K562 (cell line): Measurements from ENCODE around the gene U2SURP. TPM values are rescaled to one million over a fixed set of nuclear protein-coding genes. Genes with fewer than 3 reads are reported as not detected.

Experiments
- CEBPG ChIP-seq, 3 experiments: fragments of 200-800 bp in 1 of 3; sonication (Bioruptor generic) in 1 of 3; sonication (generic) in 1 of 3; formaldehyde crosslinking in 1 of 3; IDR thresholded peaks in 2 of 3; conservative IDR thresholded peaks in 1 of 3; 2 replicates each; pipeline versions ENCODE4 v1.6.1 to v1.8.0; 2016 to 2022; ENCODE audit warnings: missing compliant biosample characterization in 2 of 3, missing genetic modification characterization in 2 of 3, mild to moderate bottlenecking in 1 of 3, missing genetic modification reagents in 1 of 3
- FUS ChIP-seq: fragments of 200-400 bp; formaldehyde crosslinking; optimal IDR thresholded peaks from 2 replicates; pipeline ENCODE3; 2017; ENCODE audit warnings: low read depth, low read length
- HEY1 ChIP-seq: fragments of 250-450 bp; sonication (Bioruptor Pico); IDR thresholded peaks from 2 replicates; pipeline ENCODE4 v1.5.0; 2020; ENCODE audit warnings: mild to moderate bottlenecking, moderate library complexity, borderline replicate concordance
- PTBP1 ChIP-seq: fragments of 200-400 bp; formaldehyde crosslinking; IDR thresholded peaks from 2 replicates; pipeline ENCODE4 v1.6.1; 2017; ENCODE audit warnings: low read depth, low read length
- SREBF1 ChIP-seq: fragments of 150-350 bp; IDR thresholded peaks from 2 replicates; pipeline ENCODE4 v1.6.1; 2014; ENCODE audit warnings: antibody characterized with exemption, low read depth, low read length, borderline replicate concordance
- polyA plus RNA-seq, 8 experiments: library from polyadenylated mRNA; depleted of rRNA in 4 of 8; stranded (reverse) in 5 of 8; unstranded in 3 of 8; fragments of >200 nt; fragmentation: Nextera tagmentation in 2 of 8; fragmentation: Illumina TruSeq in 1 of 8; extraction: Ambion mirVana in 2 of 8; extraction: Trizol in 1 of 8; gene quantifications; 2 replicates each; pipeline versions ENCODE4 v1.2.1 to v1.2.3, GENCODE V29; 2011 to 2014; ENCODE audit warnings: inconsistent platforms in 1 of 8, missing spikeins in 1 of 8
- total RNA-seq, 7 experiments: library from RNA; depleted of rRNA in 6 of 7; stranded (reverse); fragments of >200 nt in 6 of 7; fragmentation: Illumina TruSeq in 2 of 7; extraction: Trizol in 2 of 7; gene quantifications; 2 replicates each; pipeline versions ENCODE4 v1.2.1 to v1.2.3, GENCODE V29; 2011 to 2021; ENCODE audit warnings: low replicate concordance in 1 of 7
- TF ChIP-seq, protein P1 (sequence below): fragments of 450-650 bp; IDR thresholded peaks from 2 replicates; pipeline ENCODE4 v1.6.1; 2016; ENCODE audit warnings: low read depth
- TF ChIP-seq, protein P2 (sequence below): fragments of 200-600 bp; sonication (generic); IDR thresholded peaks from one replicate; pipeline ENCODE4 v1.6.1; 2012; ENCODE audit warnings: mild to moderate bottlenecking, low read depth, low read length, inconsistent platforms

U2SURP gene
- total and polyA plus RNA-seq, 9 of the 15 experiments (the other 6 are each of a cell fraction or from before 2014, with no cell fraction given), result 128 to 322 (median 191) TPM

DNA sequence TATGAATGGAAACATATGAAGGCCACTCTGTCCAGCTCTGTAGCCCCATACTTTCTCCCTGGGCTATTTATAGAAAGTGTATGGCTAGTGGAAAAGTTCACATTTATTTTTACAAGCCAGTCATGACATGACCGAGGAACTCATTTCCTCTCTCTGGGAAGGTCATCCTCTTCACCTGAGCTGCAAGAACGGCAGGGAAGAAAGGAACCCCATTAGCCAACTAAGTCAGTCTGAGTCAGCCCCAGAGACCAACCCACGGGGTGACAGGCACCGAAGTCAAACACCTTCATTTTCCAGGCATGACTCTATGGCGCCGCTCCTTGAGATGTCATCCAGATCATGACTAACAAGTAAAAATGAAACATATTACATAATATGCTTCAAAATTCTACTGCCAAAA lies 42.7 kb upstream of the U2SURP start (continued):
- TF ChIP-seq HEY1, result no peak
- TF ChIP-seq, protein P1, sequence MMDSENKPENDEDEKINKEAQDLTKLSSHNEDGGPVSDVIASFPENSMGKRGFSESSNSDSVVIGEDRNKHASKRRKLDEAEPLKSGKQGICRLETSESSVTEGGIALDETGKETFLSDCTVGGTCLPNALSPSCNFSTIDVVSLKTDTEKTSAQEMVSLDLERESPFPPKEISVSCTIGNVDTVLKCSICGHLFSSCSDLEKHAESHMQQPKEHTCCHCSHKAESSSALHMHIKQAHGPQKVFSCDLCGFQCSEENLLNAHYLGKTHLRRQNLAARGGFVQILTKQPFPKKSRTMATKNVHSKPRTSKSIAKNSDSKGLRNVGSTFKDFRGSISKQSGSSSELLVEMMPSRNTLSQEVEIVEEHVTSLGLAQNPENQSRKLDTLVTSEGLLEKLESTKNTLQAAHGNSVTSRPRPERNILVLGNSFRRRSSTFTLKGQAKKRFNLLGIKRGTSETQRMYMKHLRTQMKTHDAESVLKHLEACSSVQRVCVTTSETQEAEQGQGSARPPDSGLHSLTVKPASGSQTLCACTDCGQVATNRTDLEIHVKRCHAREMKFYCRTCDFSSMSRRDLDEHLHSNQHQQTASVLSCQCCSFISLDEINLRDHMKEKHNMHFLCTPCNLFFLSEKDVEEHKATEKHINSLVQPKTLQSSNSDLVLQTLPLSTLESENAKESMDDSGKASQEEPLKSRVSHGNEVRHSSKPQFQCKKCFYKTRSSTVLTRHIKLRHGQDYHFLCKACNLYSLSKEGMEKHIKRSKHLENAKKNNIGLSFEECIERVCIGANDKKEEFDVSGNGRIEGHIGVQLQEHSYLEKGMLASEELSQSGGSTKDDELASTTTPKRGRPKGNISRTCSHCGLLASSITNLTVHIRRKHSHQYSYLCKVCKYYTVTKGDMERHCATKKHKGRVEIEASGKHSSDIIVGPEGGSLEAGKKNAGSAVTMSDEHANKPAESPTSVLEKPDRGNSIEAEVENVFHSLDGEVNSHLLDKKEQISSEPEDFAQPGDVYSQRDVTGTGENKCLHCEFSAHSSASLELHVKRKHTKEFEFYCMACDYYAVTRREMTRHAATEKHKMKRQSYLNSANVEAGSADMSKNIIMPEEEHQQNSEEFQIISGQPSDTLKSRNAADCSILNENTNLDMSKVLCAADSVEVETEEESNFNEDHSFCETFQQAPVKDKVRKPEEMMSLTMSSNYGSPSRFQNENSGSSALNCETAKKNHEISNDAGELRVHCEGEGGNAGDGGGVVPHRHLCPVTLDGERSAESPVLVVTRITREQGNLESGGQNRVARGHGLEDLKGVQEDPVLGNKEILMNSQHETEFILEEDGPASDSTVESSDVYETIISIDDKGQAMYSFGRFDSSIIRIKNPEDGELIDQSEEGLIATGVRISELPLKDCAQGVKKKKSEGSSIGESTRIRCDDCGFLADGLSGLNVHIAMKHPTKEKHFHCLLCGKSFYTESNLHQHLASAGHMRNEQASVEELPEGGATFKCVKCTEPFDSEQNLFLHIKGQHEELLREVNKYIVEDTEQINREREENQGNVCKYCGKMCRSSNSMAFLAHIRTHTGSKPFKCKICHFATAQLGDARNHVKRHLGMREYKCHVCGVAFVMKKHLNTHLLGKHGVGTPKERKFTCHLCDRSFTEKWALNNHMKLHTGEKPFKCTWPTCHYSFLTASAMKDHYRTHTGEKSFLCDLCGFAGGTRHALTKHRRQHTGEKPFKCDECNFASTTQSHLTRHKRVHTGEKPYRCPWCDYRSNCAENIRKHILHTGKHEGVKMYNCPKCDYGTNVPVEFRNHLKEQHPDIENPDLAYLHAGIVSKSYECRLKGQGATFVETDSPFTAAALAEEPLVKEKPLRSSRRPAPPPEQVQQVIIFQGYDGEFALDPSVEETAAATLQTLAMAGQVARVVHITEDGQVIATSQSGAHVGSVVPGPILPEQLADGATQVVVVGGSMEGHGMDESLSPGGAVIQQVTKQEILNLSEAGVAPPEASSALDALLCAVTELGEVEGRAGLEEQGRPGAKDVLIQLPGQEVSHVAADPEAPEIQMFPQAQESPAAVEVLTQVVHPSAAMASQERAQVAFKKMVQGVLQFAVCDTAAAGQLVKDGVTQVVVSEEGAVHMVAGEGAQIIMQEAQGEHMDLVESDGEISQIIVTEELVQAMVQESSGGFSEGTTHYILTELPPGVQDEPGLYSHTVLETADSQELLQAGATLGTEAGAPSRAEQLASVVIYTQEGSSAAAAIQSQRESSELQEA, result no peak
- no peak for TF ChIP-seq CEBPG (CRISPR knock-in tag; IDR thresholded peaks at IDR 0.05)
- 0 out of 4 replicates have a peak, but pooled peaks of 1 of the 2 experiments have one; percentile 20 for TF ChIP-seq CEBPG (tag; conservative IDR thresholded peaks at IDR 0.05 in 1 of 2, IDR thresholded peaks at IDR 0.05 in 1 of 2)
- TF ChIP-seq PTBP1, result no peak
- TF ChIP-seq, protein P2, sequence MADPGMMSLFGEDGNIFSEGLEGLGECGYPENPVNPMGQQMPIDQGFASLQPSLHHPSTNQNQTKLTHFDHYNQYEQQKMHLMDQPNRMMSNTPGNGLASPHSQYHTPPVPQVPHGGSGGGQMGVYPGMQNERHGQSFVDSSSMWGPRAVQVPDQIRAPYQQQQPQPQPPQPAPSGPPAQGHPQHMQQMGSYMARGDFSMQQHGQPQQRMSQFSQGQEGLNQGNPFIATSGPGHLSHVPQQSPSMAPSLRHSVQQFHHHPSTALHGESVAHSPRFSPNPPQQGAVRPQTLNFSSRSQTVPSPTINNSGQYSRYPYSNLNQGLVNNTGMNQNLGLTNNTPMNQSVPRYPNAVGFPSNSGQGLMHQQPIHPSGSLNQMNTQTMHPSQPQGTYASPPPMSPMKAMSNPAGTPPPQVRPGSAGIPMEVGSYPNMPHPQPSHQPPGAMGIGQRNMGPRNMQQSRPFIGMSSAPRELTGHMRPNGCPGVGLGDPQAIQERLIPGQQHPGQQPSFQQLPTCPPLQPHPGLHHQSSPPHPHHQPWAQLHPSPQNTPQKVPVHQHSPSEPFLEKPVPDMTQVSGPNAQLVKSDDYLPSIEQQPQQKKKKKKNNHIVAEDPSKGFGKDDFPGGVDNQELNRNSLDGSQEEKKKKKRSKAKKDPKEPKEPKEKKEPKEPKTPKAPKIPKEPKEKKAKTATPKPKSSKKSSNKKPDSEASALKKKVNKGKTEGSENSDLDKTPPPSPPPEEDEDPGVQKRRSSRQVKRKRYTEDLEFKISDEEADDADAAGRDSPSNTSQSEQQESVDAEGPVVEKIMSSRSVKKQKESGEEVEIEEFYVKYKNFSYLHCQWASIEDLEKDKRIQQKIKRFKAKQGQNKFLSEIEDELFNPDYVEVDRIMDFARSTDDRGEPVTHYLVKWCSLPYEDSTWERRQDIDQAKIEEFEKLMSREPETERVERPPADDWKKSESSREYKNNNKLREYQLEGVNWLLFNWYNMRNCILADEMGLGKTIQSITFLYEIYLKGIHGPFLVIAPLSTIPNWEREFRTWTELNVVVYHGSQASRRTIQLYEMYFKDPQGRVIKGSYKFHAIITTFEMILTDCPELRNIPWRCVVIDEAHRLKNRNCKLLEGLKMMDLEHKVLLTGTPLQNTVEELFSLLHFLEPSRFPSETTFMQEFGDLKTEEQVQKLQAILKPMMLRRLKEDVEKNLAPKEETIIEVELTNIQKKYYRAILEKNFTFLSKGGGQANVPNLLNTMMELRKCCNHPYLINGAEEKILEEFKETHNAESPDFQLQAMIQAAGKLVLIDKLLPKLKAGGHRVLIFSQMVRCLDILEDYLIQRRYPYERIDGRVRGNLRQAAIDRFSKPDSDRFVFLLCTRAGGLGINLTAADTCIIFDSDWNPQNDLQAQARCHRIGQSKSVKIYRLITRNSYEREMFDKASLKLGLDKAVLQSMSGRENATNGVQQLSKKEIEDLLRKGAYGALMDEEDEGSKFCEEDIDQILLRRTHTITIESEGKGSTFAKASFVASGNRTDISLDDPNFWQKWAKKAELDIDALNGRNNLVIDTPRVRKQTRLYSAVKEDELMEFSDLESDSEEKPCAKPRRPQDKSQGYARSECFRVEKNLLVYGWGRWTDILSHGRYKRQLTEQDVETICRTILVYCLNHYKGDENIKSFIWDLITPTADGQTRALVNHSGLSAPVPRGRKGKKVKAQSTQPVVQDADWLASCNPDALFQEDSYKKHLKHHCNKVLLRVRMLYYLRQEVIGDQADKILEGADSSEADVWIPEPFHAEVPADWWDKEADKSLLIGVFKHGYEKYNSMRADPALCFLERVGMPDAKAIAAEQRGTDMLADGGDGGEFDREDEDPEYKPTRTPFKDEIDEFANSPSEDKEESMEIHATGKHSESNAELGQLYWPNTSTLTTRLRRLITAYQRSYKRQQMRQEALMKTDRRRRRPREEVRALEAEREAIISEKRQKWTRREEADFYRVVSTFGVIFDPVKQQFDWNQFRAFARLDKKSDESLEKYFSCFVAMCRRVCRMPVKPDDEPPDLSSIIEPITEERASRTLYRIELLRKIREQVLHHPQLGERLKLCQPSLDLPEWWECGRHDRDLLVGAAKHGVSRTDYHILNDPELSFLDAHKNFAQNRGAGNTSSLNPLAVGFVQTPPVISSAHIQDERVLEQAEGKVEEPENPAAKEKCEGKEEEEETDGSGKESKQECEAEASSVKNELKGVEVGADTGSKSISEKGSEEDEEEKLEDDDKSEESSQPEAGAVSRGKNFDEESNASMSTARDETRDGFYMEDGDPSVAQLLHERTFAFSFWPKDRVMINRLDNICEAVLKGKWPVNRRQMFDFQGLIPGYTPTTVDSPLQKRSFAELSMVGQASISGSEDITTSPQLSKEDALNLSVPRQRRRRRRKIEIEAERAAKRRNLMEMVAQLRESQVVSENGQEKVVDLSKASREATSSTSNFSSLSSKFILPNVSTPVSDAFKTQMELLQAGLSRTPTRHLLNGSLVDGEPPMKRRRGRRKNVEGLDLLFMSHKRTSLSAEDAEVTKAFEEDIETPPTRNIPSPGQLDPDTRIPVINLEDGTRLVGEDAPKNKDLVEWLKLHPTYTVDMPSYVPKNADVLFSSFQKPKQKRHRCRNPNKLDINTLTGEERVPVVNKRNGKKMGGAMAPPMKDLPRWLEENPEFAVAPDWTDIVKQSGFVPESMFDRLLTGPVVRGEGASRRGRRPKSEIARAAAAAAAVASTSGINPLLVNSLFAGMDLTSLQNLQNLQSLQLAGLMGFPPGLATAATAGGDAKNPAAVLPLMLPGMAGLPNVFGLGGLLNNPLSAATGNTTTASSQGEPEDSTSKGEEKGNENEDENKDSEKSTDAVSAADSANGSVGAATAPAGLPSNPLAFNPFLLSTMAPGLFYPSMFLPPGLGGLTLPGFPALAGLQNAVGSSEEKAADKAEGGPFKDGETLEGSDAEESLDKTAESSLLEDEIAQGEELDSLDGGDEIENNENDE, result no peak
- TF ChIP-seq SREBF1, result no peak
- TF ChIP-seq FUS, result no peak
